GM12878 (cell line): ENCODE results near the gene HS3ST6. TPM values are rescaled to one million over a fixed set of nuclear protein-coding genes. Genes with fewer than 3 reads are reported as not detected.

Experiments used
- ATAC-seq: fragments of 200-7000 bp; cut with Tn5 transposase; 3 replicates; pipeline ENCODE4 v1.9.1; 2020; ENCODE audit warnings: mild to moderate bottlenecking, moderate library complexity
- BruUV-seq: library from RNA; stranded (reverse); fragments of 400-500 nt; replicated peaks from 2 replicates; lab custom pipeline; 2021; lab: Mats Ljungman, UMichigan
- CTCF ChIA-PET: fragments of 300-600 bp; sonication (Branson Sonifier 250); formaldehyde crosslinking; extraction: SDS; loops from one replicate; lab custom pipeline; 2021; ENCODE audit warnings: inconsistent platforms; lab: Yijun Ruan, JAX
- POLR2A ChIA-PET: fragments of 350-600 bp; formaldehyde crosslinking; extraction: SDS; loops from one replicate; lab custom pipeline; 2021; ENCODE audit warnings: inconsistent platforms; lab: Charles Lee
- RAD21 ChIA-PET: fragments of 300-600 bp; sonication (Branson Sonifier 250); formaldehyde crosslinking; loops from one replicate; lab custom pipeline; 2023; ENCODE audit warnings: antibody characterized with exemption; ENCODE audit not compliant: unreplicated experiment; lab: Charles Lee
- SMC1A ChIA-PET: fragments of 300-600 bp; sonication (Branson Sonifier 250); formaldehyde crosslinking; loops from one replicate; lab custom pipeline; 2023; ENCODE audit not compliant: unreplicated experiment, uncharacterized antibody; lab: Charles Lee
- DNase-seq: peaks from one replicate; pipeline ENCODE4 v3.0.0-alpha.2; 2011; ENCODE audit warnings: low read depth, low spot score
- FAIRE-seq: peaks from 3 replicates; lab custom pipeline; 2011; peaks lifted over from hg19 to GRCh38; lab: Jason Lieb, UNC
- H2AFZ ChIP-seq: 2 replicates; pipeline ENCODE4 v1.6.0; 2011; ENCODE audit warnings: low read depth, low read length, control low read depth; ENCODE audit not compliant: control insufficient read depth
- H3K27ac ChIP-seq: 2 replicates; pipeline ENCODE4 v1.5.1; 2011; ENCODE audit warnings: control low read depth; ENCODE audit not compliant: control insufficient read depth, insufficient read depth
- H3K27me3 ChIP-seq, 2 experiments: replicated peaks in 1 of 2; 2 replicates each; pipeline versions ENCODE4 v1.6.0 to v1.6.1; 2011; ENCODE audit warnings: low read length in 1 of 2; ENCODE audit not compliant: control insufficient read depth in 2 of 2, insufficient read depth in 2 of 2
- H3K36me3 ChIP-seq, 2 experiments: 2 replicates each; pipeline ENCODE4 v1.5.1; 2011; ENCODE audit warnings: low read length in 1 of 2; ENCODE audit not compliant: control insufficient read depth in 2 of 2, insufficient read depth in 2 of 2
- H3K4me1 ChIP-seq: 2 replicates; pipeline ENCODE4 v1.6.1; 2011; ENCODE audit warnings: mild to moderate bottlenecking, low read length, moderate library complexity, mixed read lengths; ENCODE audit not compliant: control insufficient read depth, insufficient read depth
- H3K4me2 ChIP-seq: 2 replicates; pipeline ENCODE4 v1.6.0; 2011; ENCODE audit warnings: control low read depth; ENCODE audit not compliant: control insufficient read depth, insufficient read depth
- H3K4me3 ChIP-seq: fragments of 200-600 bp; sonication (generic); 2 replicates; pipeline ENCODE4 v1.5.1; 2016
- H3K79me2 ChIP-seq: 2 replicates; pipeline ENCODE4 v1.6.0; 2011; ENCODE audit warnings: low read length; ENCODE audit not compliant: control insufficient read depth, insufficient read depth
- H3K9ac ChIP-seq: 2 replicates; pipeline ENCODE4 v1.8.0; 2011; ENCODE audit warnings: low read length, control low read depth, mixed read lengths; ENCODE audit not compliant: control insufficient read depth, insufficient read depth
- H3K9me3 ChIP-seq: replicated peaks from 3 replicates; pipeline ENCODE4 v1.5.1; 2011; ENCODE audit warnings: mild to moderate bottlenecking, low read length; ENCODE audit not compliant: control insufficient read depth, insufficient read depth
- H4K20me1 ChIP-seq: 2 replicates; pipeline ENCODE4 v1.6.0; 2011; ENCODE audit not compliant: control insufficient read depth, insufficient read depth
- BACH1 ChIP-seq: fragments of 450-650 bp; IDR thresholded peaks from 2 replicates; pipeline ENCODE4 v1.6.1; 2017; ENCODE audit warnings: mild to moderate bottlenecking, borderline replicate concordance
- ETV6 ChIP-seq, 2 experiments: fragments of 450-650 bp in 1 of 2; IDR thresholded peaks in 1 of 2; conservative IDR thresholded peaks in 1 of 2; 2 replicates each; pipeline ENCODE4 v1.6.1; 2014; ENCODE audit warnings: antibody characterized with exemption in 1 of 2, borderline replicate concordance in 1 of 2, low read depth in 1 of 2, mild to moderate bottlenecking in 1 of 2, moderate library complexity in 1 of 2
- MEF2A ChIP-seq: IDR thresholded peaks from 2 replicates; pipeline ENCODE4 v1.6.1; 2011; ENCODE audit warnings: low read depth, mild to moderate bottlenecking, low read length, moderate library complexity; ENCODE audit not compliant: insufficient read depth
- MTA2 ChIP-seq: fragments of 450-650 bp; IDR thresholded peaks from 2 replicates; pipeline ENCODE4 v1.6.1; 2016; ENCODE audit warnings: low read depth, mild to moderate bottlenecking, moderate library complexity
- NFXL1 ChIP-seq: fragments of 450-650 bp; IDR thresholded peaks from 2 replicates; pipeline ENCODE4 v1.6.1; 2017; ENCODE audit warnings: antibody characterized with exemption, mild to moderate bottlenecking, borderline replicate concordance
- ZZZ3 ChIP-seq: IDR thresholded peaks from 2 replicates; pipeline ENCODE4 v1.6.1; 2011; ENCODE audit warnings: low read depth; ENCODE audit not compliant: control insufficient read depth, insufficient read length
- WGBS: methylation state at CpG from one replicate; pipeline ENCODE4 v1.1.6; 2016; ENCODE audit warnings: low lambda C conversion rate; ENCODE audit not compliant: insufficient replicate concordance, insufficient coverage; ENCODE audit errors: missing lambda C conversion rate; 5-methylcytosine and 5-hydroxymethylcytosine counted together
- in situ Hi-C: fragments of 300-500 bp; cut with MboI; formaldehyde crosslinking; loops from 9 replicates; pipeline ENCODE4 v1.14.3; 2018; ENCODE audit warnings: mixed read lengths
- intact Hi-C: fragments of 100-400 bp; cut with micrococcal nuclease; formaldehyde crosslinking; loops from one replicate; pipeline ENCODE4 v1.14.2; 2022; ENCODE audit not compliant: unreplicated experiment
- polyA plus RNA-seq, 11 experiments: library from polyadenylated mRNA; depleted of rRNA in 4 of 11; unstranded in 6 of 11; stranded (reverse) in 5 of 11; fragments of >200 nt; fragmentation: Nextera tagmentation in 4 of 11; fragmentation: Illumina TruSeq in 1 of 11; extraction: Ambion mirVana in 4 of 11; extraction: Trizol in 1 of 11; gene quantifications; 1 replicate in 1 of 11; 2 replicates in 10 of 11; pipeline versions ENCODE4 v1.2.1 to v1.2.3, GENCODE V29; 2011 to 2016; ENCODE audit warnings: inconsistent platforms in 2 of 11, missing spikeins in 2 of 11, low read depth in 1 of 11
- total RNA-seq, 4 experiments: library from RNA; depleted of rRNA in 3 of 4; stranded (reverse); fragments of >200 nt in 3 of 4; fragmentation: Illumina TruSeq in 1 of 4; extraction: Trizol in 1 of 4; gene quantifications; 2 replicates each; pipeline versions ENCODE4 v1.2.1 to v1.2.3, GENCODE V29; 2013 to 2021
- TF ChIP-seq, protein P1 (sequence below): fragments of 450-650 bp; conservative IDR thresholded peaks from 2 replicates; pipeline ENCODE4 v1.6.1; 2017; ENCODE audit warnings: mild to moderate bottlenecking, moderate library complexity
- TF ChIP-seq, protein P2 (sequence below): fragments of 150-350 bp; IDR thresholded peaks from 2 replicates; pipeline ENCODE4 v1.6.1; 2016; ENCODE audit warnings: low read depth, low read length

HS3ST6 gene
- total and polyA plus RNA-seq, 10 of the 15 experiments (the other 5 are each of a cell fraction or from before 2014, with no cell fraction given): not detected

DNA sequence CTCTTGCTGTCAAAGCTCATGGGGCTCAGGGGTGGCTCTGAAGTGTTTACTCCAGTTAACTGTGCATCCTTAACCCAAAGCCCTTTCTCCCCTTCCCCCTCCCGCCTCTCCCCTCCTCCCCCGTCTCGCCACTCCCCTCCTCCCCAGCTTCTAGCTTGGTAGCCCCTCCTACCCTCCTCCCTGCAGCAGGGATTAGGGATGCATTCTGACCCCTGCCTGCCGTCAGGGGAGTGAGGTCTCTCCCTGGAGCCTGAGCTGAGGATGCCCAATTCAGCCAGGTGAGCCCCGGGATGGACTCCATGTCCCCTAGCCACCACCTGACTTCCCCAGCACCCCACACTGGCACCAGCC, 1.6 kb downstream of the HS3ST6 start:
- intact Hi-C loops: no loop called here
- no peaks in the 10 kb centered on the region for H3K4me1 ChIP-seq

More for the DNA sequence above, 1.6 kb downstream of the HS3ST6 start:
- H3K36me3 ChIP-seq: no peaks in the 10 kb centered on the region; a peak in 1 of 4 replicates
- DNase-seq (no peak), ATAC-seq (no peak), FAIRE-seq (no peak)
- H3K27me3 ChIP-seq: peaks cover 6 to 7% of the 10 kb centered on the region in 2 experiments; a peak in 3 of 4 replicates
- H2AFZ ChIP-seq: no peak overlapping the region
- WGBS: 0% methylated on average over 1 of the region's 5 CpGs
- POLR2A ChIA-PET: no interaction called here
- H3K4me3 ChIP-seq: no peak overlapping the region
- no peak overlapping the region for H3K9ac ChIP-seq
- RAD21 ChIA-PET: no interaction called here
- no peaks in the 10 kb centered on the region for H3K9me3 ChIP-seq
- no peaks in the 10 kb centered on the region for H4K20me1 ChIP-seq
- no peaks in the 10 kb centered on the region for H3K79me2 ChIP-seq
- CTCF ChIA-PET: interaction anchor here (2.3 kb wide), 1 partner anchor 12 kb away, joined by 6 read pairs; no protein-coding TSS in a partner anchor
- no peak overlapping the region for H3K27ac ChIP-seq
- in situ Hi-C loops: no loop called here
- SMC1A ChIA-PET: no interaction called here
- no peak overlapping the region for H3K4me2 ChIP-seq
- TF ChIP-seq NFXL1 (no peak), ETV6 (conservative IDR thresholded peaks at IDR 0.05 in 1 of 2, IDR thresholded peaks at IDR 0.05 in 1 of 2; ENCODE audit: borderline replicate concordance in 1 of 2, low read depth in 1 of 2) (no peak), MEF2A (no peak), MTA2 (no peak), BACH1 (no peak), ZZZ3 (no peak)
- TF ChIP-seq, protein P1, sequence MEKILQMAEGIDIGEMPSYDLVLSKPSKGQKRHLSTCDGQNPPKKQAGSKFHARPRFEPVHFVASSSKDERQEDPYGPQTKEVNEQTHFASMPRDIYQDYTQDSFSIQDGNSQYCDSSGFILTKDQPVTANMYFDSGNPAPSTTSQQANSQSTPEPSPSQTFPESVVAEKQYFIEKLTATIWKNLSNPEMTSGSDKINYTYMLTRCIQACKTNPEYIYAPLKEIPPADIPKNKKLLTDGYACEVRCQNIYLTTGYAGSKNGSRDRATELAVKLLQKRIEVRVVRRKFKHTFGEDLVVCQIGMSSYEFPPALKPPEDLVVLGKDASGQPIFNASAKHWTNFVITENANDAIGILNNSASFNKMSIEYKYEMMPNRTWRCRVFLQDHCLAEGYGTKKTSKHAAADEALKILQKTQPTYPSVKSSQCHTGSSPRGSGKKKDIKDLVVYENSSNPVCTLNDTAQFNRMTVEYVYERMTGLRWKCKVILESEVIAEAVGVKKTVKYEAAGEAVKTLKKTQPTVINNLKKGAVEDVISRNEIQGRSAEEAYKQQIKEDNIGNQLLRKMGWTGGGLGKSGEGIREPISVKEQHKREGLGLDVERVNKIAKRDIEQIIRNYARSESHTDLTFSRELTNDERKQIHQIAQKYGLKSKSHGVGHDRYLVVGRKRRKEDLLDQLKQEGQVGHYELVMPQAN: no peak
- TF ChIP-seq, protein P2, sequence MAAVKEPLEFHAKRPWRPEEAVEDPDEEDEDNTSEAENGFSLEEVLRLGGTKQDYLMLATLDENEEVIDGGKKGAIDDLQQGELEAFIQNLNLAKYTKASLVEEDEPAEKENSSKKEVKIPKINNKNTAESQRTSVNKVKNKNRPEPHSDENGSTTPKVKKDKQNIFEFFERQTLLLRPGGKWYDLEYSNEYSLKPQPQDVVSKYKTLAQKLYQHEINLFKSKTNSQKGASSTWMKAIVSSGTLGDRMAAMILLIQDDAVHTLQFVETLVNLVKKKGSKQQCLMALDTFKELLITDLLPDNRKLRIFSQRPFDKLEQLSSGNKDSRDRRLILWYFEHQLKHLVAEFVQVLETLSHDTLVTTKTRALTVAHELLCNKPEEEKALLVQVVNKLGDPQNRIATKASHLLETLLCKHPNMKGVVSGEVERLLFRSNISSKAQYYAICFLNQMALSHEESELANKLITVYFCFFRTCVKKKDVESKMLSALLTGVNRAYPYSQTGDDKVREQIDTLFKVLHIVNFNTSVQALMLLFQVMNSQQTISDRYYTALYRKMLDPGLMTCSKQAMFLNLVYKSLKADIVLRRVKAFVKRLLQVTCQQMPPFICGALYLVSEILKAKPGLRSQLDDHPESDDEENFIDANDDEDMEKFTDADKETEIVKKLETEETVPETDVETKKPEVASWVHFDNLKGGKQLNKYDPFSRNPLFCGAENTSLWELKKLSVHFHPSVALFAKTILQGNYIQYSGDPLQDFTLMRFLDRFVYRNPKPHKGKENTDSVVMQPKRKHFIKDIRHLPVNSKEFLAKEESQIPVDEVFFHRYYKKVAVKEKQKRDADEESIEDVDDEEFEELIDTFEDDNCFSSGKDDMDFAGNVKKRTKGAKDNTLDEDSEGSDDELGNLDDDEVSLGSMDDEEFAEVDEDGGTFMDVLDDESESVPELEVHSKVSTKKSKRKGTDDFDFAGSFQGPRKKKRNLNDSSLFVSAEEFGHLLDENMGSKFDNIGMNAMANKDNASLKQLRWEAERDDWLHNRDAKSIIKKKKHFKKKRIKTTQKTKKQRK: no peak
- BruUV-seq: no TSS peak
